DLD1 (cell line): ENCODE results near the gene HCFC1R1.

ENCODE experiments used
- in situ Hi-C: cut with HindIII; loops from 2 replicates; pipeline ENCODE4 v1.10.0; 2017; ENCODE audit warnings: low sequenced_read_pairs

Gene HCFC1R1

DNA sequence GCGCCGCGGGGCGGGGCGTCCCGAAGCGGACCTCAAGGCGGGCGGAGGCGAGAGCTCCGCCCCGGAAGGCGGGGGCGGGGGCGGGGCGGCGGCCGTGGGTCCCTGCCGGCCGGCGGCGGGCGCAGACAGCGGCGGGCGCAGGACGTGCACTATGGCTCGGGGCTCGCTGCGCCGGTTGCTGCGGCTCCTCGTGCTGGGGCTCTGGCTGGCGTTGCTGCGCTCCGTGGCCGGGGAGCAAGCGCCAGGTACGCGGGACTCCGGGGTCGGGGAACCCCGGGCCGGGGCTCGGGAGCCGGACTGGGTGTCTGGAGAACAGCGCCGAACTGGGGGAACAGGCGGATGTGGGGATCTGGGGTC is 3.5 kb downstream of the HCFC1R1 start, which contains the start of gene TNFRSF12A:
TNFRSF12A (plus strand) TSS at position 122 of the 357 bp plus-strand sequence; CDS start at position 152, 30 bp downstream.
- in situ Hi-C loops, result no loop called here

DNA sequence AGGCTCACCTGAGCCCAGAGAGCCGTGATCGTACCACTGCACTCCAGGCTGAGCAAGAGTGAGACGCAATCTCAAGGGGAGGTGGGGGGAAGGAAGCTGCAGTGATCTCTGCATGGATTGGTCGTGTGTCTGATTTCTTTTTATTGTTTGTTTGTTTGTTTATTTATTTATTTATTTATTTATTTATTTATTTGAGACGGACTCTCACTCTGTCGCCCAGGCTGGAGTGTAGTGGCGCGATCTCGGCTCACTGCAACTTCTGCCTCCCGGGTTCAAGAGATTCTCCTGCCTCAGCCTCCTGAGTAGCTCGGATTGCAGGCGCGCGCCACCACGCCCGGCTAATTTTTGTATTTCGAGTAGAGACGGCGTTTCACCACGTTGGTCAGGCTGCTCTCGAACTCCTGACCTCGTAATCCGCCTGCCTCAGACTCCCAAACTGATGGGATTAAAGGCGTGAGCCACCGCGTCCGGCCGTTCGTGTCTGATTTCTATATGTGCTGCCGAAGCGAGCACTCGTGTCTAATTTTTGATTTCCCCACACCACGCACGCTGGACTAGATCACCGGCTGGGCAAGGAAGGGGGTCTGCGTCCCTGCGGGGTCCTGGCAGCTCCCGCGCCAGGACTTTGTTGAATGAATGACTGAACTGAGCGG is 4.0 kb downstream of the HCFC1R1 start:
- in situ Hi-C loops, result no loop called here

DNA sequence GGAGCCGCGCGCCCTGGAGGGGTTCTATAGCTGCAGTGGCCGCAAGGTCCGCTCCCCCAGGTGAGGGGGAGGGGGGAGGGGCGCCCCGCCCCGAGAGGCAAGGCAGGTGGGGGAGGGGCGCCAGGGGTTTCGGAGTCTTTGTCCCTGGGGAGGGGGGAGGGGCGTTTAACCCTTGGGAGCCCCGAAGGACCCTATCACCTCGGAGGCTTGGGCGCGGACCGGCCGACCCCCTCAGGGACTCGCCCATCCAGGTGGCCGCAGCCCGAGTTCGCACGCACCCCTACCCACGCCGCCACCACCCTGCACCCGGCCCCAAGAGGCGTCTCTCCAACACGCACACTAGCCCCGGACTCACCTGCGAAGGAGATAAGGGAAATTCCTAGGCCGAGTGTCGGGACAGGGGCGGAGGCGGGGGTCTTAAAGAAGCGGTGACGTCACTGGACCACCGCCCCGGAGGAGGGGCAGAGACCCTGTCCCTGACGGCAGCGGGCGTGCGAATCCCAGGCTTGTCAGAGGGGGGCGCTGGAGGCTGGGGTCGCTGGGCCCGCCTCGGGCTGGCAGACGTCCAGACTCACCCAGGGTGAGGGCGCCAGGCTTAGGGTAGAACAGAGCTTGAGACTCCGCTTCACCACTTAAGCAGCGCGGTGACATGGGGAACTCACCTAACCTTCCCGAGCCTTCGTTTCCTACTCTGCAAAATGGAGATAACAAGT is 5.8 kb downstream of the HCFC1R1 start, which contains the start of gene CLDN6:
CLDN6 (minus strand) TSS at position 390 of the 713 bp plus-strand sequence. CDS start 2,162 bp downstream, outside the sequence.
- in situ Hi-C loops, result no loop called here

DNA sequence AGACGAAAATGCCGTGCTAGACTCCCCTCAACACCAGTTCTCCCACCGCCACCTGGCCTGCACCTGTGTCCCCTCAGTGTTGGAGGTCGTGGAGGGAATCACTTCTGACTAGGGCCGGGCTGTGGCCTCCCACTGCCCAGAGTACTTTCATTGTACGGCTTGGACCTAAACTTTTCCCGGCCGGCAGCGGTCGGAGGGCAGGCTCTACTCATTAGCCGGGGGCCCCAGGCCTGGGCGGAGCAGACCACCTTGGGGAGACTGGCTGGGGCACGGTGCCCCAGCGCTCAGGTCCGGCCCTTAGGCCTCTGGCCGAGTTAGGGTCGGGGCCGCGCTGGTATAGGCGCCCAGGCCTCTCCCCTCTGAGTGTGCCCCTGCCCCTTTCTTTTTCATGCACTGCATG is 6.4 kb downstream of the HCFC1R1 start:
- in situ Hi-C loops, result no loop called here

DNA sequence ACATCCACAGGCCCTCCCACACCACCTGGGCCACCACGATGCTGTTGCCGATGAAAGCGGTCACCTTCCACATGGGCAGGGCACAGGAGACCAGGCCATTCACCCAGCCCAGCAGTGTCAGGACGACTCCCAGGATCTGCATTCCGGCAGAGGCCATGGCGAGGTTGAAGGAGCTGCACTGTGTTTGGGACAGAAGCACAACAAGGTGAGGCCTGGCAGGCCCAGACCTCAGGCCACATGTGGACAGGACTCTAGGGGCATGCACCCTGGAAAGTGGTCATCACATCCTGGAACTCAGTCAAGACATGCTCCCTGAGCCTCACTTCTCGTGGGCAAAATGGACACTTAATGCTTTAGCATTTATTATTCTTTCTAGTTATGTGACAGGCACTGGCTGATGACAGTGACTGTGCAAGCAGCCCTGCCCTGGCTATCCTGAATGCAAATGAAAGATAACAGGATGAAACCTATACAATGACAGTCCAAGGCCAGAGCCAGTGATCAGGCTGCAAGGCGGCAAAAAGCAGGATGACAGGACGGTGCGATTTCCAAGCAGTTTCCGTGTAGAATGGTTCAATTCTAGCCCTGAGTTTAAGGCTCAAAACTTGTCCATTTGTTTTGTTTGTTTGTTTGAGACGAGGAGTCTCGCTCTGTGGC is 7.7 kb downstream of the HCFC1R1 start:
- in situ Hi-C loops, result no loop called here

DNA sequence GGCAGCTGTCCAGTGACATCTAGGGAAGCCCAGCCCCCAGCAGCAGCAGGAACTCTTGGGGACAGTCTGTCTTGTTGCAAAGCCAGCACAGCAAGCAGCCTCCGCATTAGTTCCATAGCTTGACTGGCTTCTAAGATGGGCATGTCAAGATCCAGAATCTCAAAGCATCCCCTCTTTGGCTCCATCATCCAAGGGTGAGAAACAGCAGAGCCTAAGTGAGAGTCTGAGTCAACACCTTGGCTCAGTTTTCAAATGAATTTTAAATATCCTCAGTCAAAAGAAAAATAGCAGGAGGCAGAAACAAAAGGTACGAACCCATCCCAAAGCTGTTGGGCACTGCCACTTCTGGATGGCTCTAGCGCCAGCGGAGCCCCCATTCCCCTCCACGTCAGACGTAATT is 8.8 kb downstream of the HCFC1R1 start:
- in situ Hi-C loops, result no loop called here

DNA sequence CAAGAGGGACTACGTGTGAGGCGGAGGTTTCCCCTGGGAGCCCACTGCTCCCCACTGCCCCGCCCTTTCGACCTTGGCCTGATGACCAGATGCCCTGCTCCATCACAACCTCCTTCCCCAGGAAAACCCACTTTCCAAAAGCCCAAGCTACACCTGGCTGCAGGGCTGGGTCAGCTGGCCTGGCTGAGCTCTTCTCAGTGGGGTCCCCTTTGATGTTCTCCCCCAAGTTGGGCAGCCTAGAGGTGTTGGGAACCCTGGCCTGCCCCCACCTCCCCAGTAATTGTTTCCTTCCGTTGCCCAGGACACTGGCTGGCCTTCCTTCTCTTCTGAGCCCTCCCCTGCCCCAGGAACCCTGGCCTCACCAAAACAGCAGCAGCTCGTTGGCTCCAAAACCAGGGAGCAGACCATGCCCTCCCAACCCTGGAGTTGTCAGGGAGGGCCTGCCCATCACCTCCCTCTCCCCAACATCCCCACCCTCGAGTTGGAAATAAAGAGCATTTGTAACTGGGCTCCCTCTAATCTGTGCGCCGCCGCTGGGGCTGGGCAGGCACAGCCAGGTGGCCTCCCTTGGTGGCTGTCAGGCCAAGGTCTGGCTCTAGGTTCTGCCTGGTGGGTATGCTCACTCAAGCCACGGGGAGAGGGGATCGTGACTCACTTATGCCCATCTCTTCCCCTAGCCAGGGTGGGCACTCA is 9.6 kb downstream of the HCFC1R1 start:
- in situ Hi-C loops, result no loop called here

DNA sequence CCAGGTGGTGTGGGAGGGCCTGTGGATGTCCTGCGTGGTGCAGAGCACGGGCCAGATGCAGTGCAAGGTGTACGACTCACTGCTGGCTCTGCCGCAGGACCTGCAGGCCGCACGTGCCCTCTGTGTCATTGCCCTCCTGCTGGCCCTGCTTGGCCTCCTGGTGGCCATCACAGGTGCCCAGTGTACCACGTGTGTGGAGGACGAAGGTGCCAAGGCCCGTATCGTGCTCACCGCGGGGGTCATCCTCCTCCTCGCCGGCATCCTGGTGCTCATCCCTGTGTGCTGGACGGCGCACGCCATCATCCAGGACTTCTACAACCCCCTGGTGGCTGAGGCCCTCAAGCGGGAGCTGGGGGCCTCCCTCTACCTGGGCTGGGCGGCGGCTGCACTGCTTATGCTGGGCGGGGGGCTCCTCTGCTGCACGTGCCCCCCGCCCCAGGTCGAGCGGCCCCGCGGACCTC is 10.2 kb downstream of the HCFC1R1 start:
- in situ Hi-C loops, result no loop called here

DNA sequence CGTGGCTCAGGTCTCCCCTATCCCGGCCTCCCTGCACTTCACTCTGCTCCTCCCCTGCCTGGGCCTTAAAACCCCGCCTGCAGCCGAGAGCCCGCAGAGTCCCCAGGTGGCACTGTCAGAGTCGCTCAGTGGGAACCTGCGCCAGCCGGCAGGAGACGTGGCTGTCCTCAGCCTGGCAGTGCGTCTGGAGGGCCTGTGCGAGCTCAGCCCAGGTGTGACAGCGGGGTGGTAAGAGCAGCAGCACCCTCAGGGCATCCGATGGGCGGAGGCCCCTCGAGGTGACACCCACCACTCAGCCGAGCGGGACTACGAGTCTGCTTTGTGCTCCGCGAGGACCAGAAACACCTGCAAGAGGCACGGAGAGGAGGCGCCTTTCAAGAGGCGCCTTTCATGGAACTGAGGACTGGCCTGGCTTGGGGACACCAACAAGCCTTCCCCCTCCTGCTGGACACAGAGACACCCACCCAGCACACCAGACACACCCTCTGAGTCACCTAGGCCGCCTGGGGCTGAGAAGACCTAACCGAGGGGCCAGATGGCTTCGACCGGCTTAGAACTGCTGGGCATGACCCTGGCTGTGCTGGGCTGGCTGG is 10.8 kb downstream of the HCFC1R1 start, which contains the start of gene CLDN9:
CLDN9 (plus strand) TSS at position 96 of the 593 bp plus-strand sequence; CDS start at position 536, 440 bp downstream.
- in situ Hi-C loops, result no loop called here

DNA sequence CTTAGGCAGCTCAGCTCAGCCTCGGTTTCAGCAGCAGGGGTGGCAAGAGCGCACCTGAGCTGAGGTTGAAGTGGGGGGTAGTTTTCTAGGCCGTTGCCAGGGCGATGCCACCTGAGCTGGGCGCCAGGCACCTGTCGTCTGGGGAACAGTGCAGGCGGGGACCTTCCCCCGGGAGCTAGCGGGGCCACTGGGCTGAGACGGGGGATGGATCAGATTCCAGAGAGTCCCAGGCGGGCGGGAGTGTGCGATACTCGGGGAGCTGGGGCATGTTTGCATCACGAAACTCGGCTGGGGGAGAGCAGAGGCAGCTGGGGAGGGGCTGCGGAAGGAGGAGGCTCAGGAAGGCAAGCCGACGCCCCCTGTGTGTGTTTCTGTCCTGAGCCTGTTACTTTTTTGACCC is 11.5 kb downstream of the HCFC1R1 start:
- in situ Hi-C loops, result no loop called here

DNA sequence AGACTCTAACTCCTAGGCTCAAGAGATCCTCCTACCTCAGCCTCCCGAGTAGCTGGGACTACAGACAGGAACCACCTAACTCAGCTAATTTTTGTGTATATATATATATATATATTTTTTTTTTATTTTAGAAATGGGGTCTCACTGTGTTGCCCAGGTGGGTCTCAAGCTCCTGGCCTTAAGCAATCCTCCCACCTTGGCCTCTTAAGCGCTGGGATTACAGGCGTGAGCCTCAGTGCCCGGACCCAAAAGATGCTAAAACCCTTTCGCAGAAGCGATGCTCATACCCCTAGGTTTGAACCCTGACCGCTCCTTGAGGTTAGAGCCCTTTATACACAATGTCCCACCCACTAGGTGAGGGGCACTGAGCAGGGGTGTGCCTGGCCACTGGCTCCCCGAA is 13.2 kb downstream of the HCFC1R1 start:
- in situ Hi-C loops, result no loop called here

DNA sequence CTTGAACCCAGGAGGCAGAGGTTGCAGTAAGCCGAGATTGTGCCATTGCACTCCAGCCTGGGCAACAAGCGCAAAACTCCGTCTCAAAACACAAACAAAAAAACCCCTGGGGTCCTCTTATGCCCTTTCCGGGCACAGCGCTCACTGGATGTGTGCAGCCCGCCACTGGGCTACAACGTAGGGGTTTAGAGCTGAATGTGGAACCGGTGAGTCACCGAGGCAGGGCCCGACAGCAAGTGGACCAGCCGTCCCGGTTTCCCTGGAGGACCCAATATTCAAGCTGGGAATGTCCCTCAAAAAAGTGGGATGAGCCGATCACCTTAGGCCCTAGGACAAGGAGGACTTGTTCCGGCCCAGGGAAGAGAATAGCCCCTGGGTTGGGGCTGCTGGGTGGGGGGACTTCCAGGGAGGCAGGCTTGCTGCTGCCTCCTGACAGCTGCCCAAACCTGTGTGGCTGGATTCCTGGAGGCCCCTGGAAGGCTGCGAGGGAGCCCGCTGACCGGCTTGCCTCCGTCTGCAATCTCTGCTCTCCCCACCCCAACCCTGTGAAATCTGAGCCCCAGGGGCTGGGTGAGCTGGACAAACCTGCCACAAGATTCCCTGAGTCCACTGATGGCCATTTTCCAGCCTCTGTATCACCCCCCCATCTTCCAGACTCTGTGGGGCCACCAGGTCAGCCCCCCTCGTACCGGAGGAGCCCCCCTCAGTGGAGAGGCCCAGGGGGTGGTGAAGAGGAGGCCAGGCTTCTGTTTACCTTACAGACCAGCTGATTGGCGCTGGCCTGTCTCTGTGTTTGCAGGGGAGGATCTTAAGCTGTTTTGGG is 14.0 kb downstream of the HCFC1R1 start:
- in situ Hi-C loops, result no loop called here

DNA sequence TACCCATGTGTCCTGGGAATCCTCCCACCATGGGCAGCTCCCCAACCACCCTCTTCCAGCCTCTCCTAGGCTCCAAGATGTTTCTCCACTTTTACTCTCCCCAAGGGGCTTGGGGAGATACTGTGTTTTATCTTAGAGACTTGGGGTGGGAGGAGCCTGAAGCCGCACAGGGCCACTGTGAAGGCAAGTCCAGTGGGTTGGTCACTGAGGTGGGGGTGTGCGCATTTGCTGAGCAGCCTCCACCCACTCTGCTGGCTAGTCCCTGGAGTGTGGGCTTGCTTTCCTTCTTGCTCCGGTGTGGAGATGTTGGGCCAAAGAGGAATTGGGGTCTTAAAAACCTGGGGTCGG is 15.1 kb downstream of the HCFC1R1 start:
- in situ Hi-C loops, result no loop called here

DNA sequence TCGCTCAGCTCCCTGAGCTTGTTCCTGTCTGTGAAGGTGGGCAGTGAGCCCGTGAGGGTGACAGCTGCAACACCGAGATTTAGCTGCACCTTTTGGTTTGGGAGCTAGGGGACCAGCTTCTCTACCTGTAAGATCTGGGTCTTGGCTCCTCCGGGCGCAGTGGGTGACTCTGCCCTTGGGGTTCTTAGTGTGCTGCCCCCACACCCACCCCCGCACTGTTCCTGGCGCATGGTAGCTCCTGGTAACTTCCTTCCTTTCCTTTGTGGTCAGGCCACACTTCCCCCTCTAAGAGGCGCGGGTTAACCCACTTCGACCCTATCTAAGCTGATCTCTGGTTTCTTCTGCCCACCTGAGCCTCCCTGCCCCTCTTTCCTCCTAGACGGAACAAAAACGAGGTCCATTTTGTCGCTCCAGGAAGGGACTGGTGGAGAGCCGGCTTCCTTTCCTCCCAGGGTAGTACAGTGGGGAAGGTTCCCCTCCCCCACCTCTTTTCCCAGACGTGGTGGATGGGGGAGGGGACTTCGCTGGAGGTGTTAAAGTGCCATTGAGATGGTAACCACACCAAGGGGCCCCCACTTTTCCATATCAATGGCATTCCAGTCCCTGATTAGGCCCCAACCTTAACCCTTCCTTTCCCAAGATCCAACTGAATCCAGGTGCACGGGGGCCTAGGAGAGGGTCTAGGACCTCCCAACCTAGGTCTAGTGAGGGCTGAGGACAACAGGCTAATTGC is 15.6 kb downstream of the HCFC1R1 start:
- in situ Hi-C loops, result no loop called here

DNA sequence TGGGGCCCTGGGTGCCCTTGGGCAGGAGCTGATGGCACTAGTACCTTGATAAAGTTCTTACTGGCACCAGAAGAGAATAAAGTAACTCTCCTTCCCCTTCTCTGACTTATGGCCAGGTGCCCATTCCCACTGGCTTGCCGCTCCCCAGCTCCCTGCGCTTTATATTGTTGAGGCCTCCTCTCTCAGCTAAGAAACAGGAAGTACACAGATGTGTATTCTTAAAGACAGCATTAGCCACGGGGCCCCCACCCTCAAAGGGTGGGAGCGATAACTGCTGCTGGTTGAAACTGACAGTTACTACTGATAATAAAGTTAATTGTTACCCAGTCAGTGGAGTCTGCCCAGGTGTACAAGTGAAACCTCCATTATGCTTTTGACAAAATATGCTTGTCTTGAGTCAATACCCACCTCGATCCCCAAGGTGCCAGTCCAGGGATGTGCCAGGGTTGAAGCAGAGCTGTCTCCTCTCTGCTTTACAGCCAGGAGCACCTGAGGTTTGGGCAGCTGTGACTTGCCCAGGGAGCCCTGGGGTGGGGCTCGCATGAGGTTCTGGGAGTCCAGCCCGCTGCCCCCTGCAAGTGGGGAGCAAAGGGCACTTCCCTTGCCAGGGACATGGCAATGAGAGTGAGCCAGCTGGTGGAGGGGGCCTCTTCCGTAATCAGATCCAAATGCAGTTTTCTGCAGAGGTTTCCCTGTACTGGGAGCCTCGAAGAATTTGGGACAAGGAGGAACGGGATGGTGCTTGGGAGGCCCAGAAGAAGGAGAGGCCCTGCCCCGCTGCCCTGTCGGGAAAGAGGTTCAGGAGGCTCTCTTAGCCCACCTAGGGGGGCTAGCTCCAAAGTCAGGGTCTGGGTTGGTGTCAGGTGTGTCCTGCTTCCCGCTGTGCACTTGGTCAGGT is 16.4 kb downstream of the HCFC1R1 start:
- in situ Hi-C loops, result no loop called here

DNA sequence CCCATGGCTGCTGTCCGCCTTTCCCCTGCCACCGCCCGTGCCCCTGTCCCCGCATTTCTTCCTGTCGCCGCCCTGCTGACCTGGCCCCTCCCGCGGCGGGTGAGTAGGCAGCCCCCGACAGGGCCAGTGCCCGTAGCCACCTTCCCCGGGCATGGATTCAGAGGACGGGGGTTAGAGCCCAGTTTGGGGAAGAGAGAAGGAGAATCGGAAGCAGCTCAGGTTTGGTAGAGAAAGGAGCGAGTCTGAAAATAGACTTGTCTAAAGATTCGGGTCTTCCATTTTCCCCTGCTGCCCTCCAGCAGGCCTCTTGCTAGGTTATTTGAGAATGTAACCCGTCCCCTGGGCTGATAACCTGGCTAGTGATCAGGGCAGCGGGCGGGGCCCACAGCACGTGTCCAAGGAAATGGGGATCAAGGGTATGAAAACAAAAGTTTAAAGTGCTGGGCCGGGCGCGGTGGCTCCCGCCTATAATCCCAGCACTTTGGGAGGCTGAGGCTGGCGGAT is 18.9 kb downstream of the HCFC1R1 start:
- in situ Hi-C loops, result no loop called here

DNA sequence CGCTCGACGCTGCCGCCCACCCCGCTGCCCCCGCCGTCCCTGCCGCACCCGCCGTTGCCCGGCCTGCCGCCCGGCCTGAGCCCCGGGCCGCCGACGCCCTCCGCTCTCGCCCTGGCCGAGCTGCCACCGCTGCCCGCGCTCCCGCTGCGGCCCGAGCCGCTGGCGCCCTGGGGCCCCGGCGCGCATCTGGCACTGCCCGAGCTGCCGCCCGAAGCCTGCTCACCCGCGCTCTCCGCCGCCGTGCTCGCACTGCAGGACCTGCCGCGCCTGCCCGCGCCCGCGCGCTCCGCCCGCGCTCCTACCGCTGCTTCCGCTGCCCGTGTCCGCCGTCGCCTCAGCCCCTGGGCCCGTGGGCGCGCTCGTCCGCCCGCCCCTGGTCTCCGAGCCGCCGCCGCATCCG is 19.4 kb downstream of the HCFC1R1 start:
- in situ Hi-C loops, result no loop called here

DNA sequence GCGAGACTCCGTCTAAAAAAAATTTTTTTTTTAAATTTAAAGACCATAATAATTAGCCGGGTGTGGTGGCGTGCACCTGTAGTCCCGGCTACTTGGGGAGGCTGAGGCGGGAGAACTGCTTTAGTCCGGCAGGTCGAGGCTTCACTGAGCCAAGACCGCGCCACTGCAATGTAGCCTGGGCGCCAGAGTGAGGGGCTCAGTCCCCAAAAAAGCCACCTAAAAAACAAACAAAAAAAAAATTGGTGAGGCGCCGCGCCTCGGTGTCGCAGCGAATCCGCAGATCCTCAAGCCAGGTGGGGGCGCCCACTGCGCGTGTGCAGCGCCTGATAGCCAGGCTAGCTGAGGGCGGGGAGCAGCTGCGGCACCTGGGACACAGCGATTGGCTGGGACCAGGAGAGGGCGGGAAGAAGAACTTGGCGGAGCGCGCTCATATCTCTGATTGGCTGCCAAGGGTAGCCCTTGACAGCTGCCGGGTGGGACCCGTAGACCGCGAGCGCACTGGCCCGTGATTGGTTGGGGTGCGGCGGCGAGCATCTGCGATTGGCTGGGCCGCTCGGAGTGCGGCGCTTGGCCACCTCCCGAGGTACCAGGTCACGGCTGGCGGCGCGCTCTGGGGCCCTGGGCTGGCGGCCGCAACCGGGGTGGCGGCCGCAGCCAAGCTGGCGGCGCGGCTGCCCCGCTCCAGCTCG is 20.0 kb downstream of the HCFC1R1 start:
- in situ Hi-C loops, result no loop called here
